Spleen (tissue), 7 donors: ENCODE results near the gene SHISA9.

Source experiments
- CTCF ChIP-seq, 11 experiments: fragments of 200-600 bp in 7 of 11; fragments of 450-650 bp in 4 of 11; sonication (generic) in 4 of 11; IDR thresholded peaks in 8 of 11; conservative IDR thresholded peaks in 3 of 11; 1 replicate in 7 of 11; 2 replicates in 4 of 11; pipeline versions ENCODE4 v1.4.0 to v1.8.0; 2016 to 2021; ENCODE audit warnings: antibody characterized with exemption in 11 of 11, inconsistent platforms in 4 of 11, mild to moderate bottlenecking in 1 of 11
- POLR2A ChIP-seq, 3 donors: fragments of 450-650 bp; IDR thresholded peaks; one replicate each; pipeline ENCODE4 v1.5.1; 2017; ENCODE audit warnings: antibody characterized with exemption in 3 of 3, mild to moderate bottlenecking in 1 of 3
- POLR2AphosphoS5 ChIP-seq, 3 donors: sonication (generic); formaldehyde crosslinking; IDR thresholded peaks; one replicate each; pipeline ENCODE4 v1.5.1; 2017; ENCODE audit warnings: antibody characterized with exemption in 3 of 3
- donor health status: DM: no; HTN: no; CAD: no; lungs with moderate emphysema.
- donor health status: DM: no; HTN: no; CAD: no.
- donor health status: DM: no; HTN: no; CAD: no.

GRCh38 chr16:13081825-13082331 lies 180.5 kb downstream of the SHISA9 start:
- TF ChIP-seq CTCF (IDR thresholded peaks at IDR 0.05 in 8 of 11, conservative IDR thresholded peaks at IDR 0.05 in 3 of 11) (no peak), POLR2A (IDR thresholded peaks at IDR 0.05) (no peak), POLR2AphosphoS5 (IDR thresholded peaks at IDR 0.05) (no peak)
